GM12872 (cell line): ENCODE measurements around the gene UBTD2.

Experiments used
- TF ChIP-seq, protein P1 (sequence below): IDR thresholded peaks from 3 replicates; pipeline ENCODE4 v1.5.1; 2011; ENCODE audit warnings: low read depth, mild to moderate bottlenecking, low read length, moderate library complexity; ENCODE audit not compliant: insufficient read depth

Gene UBTD2

GRCh38 chr5:172278356-172278755 lies 5.2 kb downstream of the UBTD2 start:
- TF ChIP-seq, protein P1, sequence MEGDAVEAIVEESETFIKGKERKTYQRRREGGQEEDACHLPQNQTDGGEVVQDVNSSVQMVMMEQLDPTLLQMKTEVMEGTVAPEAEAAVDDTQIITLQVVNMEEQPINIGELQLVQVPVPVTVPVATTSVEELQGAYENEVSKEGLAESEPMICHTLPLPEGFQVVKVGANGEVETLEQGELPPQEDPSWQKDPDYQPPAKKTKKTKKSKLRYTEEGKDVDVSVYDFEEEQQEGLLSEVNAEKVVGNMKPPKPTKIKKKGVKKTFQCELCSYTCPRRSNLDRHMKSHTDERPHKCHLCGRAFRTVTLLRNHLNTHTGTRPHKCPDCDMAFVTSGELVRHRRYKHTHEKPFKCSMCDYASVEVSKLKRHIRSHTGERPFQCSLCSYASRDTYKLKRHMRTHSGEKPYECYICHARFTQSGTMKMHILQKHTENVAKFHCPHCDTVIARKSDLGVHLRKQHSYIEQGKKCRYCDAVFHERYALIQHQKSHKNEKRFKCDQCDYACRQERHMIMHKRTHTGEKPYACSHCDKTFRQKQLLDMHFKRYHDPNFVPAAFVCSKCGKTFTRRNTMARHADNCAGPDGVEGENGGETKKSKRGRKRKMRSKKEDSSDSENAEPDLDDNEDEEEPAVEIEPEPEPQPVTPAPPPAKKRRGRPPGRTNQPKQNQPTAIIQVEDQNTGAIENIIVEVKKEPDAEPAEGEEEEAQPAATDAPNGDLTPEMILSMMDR, result no peak

DNA sequence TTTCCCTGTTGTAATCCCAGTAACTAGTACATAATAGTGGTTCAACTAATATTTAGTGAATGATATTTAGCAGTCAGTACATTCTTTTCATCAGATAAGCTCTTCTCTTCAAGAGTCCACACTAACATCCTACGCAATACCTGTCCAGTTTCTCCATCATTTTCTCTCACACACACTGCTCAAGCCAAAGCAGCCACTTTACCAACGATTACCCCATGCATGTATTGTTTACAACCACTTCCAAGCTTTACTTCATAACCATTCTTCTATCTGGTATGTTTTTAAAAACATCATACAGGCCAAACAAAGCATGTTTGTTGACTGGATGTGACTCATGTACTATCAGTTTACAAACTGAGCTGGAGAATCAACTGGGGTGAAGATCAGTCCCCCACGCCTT lies 7.3 kb downstream of the UBTD2 start:
- TF ChIP-seq, protein P1, result no peak

GRCh38 chr5:172274951-172275753 lies 8.4 kb downstream of the UBTD2 start:
- TF ChIP-seq, protein P1, result no peak

DNA sequence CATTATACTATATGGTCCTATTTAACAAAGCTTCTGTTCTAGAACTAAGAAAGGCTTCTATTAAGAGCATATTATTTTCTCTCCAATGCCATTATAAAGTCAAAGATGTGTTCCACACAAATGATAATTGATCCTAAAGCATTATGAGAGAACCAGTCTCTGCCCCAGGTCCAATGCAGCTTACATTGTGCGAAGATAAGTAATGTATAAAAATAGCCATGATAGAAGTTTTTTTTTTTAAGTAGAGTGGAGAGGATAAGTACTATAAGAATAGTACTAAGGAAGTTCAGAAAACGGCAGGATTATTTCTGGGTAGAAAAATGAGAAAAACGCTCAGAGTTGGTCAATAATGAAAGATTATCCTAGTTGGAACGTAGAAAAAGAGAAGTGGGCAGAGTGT lies 15.6 kb downstream of the UBTD2 start:
- TF ChIP-seq, protein P1, result no peak

DNA sequence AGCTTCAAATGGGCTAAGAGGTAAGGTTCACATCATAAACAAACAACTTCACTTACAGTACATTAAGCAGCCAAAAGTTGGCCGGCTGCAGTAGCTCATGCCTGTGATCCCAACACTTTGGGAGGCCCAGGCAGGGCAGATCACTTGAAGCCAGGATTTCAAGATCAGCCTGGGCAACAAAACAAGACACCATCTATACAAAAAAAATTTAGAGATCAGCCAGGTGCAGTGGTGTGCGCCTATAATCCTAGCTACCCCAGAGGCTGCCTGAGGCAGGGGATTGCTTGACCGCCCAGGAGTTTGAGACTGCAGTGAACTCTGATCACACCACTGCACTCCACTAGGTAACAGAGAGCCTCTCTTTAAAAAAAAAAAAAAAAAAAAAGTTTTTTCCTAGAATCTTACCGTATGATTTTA lies 16.9 kb downstream of the UBTD2 start:
- TF ChIP-seq, protein P1, result no peak

GRCh38 chr5:172266071-172266675 lies 17.4 kb downstream of the UBTD2 start:
- TF ChIP-seq, protein P1, result no peak

DNA sequence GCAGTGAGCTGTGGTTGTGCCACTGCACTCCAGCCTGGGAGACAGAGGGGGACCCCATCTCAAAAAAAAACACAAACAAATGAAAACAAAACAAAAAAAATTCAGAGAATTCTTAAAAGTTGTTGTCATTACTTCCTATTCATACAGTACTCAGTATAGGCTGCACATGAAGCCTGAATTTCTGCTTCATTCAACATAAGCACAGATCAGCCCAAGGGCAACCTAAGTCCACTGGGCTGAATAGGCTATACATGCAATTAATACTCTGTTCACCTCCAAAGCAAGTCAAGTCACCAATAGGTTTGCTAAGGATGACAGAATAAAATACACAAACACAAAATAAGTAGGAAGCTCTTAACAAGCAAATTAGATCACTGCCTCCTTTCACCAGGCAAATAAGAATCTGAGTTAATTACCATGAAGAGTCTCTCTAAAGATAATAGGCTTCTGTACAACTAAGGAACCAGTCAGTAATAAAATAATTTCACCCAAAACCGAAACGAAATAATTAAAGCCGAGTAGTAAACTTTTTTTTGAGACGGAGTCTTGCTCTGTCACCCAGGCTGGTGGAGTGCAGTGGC lies 18.7 kb downstream of the UBTD2 start:
- TF ChIP-seq, protein P1, result no peak
